ENCODE measurements around the gene IGF1.
"Not testable (repeated sequence)": the region's sequence is repeated elsewhere in the genome, so short reads cannot be mapped to it uniquely, and the experiment has no call there.

DNA sequence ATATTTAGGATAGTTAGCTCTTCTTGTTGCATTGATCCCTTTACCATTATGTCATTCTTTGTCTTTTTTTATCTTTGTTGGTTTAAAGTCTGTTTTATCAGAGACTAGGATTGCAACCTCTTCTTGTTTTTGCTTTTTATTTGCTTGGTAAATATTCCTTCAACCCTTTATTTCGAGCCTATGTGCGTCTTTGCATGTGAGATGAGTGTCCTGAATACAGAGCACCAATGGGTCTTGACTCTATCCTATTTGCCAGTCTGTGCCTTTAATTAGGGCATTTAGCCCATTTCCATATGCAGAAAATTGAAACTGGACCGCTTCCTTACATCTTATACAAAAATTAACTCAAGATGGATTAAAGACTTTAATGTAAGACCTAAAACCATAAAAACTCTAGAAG lies 32.9 kb downstream of the IGF1 start:
- not testable (repeated sequence) for TF ChIP-seq POLR2AphosphoS5, EP300 (IDR thresholded peaks at IDR 0.05)
- TF ChIP-seq, protein P1, sequence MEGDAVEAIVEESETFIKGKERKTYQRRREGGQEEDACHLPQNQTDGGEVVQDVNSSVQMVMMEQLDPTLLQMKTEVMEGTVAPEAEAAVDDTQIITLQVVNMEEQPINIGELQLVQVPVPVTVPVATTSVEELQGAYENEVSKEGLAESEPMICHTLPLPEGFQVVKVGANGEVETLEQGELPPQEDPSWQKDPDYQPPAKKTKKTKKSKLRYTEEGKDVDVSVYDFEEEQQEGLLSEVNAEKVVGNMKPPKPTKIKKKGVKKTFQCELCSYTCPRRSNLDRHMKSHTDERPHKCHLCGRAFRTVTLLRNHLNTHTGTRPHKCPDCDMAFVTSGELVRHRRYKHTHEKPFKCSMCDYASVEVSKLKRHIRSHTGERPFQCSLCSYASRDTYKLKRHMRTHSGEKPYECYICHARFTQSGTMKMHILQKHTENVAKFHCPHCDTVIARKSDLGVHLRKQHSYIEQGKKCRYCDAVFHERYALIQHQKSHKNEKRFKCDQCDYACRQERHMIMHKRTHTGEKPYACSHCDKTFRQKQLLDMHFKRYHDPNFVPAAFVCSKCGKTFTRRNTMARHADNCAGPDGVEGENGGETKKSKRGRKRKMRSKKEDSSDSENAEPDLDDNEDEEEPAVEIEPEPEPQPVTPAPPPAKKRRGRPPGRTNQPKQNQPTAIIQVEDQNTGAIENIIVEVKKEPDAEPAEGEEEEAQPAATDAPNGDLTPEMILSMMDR (IDR thresholded peaks at IDR 0.05) = not testable (repeated sequence)
